ENCODE results near the gene SLC36A2.

GRCh38 chr5:151359391-151359790 lies 12.0 kb upstream of the SLC36A2 start:
- TF ChIP-seq POLR2AphosphoS5 (IDR thresholded peaks at IDR 0.05; ENCODE audit: low read depth, low read length), result no peak
- TF ChIP-seq CTCF (IDR thresholded peaks at IDR 0.05), result no peak
- no peak for TF ChIP-seq REST (IDR thresholded peaks at IDR 0.05; ENCODE audit: insufficient read depth in 1 of 2, low read depth in 2 of 2, low read length in 1 of 2)

All from Panc1 (cell line).